HEK293 (cell line): ENCODE data around the gene SAMD4A.

Source experiments
- CTCF ChIA-PET: fragments of 350-600 bp; formaldehyde crosslinking; extraction: SDS; loops from one replicate; lab custom pipeline; 2021; ENCODE audit warnings: antibody characterized with exemption; lab: Yijun Ruan, JAX
- POLR2A ChIA-PET: fragments of 300-600 bp; formaldehyde crosslinking; extraction: SDS; loops from one replicate; lab custom pipeline; 2020; ENCODE audit warnings: antibody characterized with exemption, inconsistent platforms; lab: Yijun Ruan, JAX
- H3K27ac ChIP-seq: fragments of 200-500 bp; sonication (Bioruptor generic); 2 replicates; pipeline ENCODE4 v1.5.1; 2014; ENCODE audit warnings: low read depth, low read length, control low read depth, inconsistent platforms; ENCODE audit errors: extremely low read depth
- H3K36me3 ChIP-seq, 2 experiments: fragments of 200-500 bp in 1 of 2; sonication (Bioruptor generic) in 1 of 2; 1 replicate in 1 of 2; 2 replicates in 1 of 2; pipeline ENCODE4 v1.5.1; 2014 to 2017; ENCODE audit warnings: inconsistent platforms in 2 of 2, low read length in 2 of 2; ENCODE audit not compliant: control insufficient read depth in 2 of 2, insufficient read depth in 1 of 2
- H3K4me1 ChIP-seq: fragments of 200-500 bp; sonication (Bioruptor generic); 2 replicates; pipeline ENCODE4 v1.5.1; 2014; ENCODE audit warnings: mild to moderate bottlenecking, low read length, inconsistent platforms; ENCODE audit not compliant: control insufficient read depth, insufficient read depth
- H3K4me3 ChIP-seq: 2 replicates; pipeline ENCODE4 v1.5.1; 2011; ENCODE audit warnings: low read depth, mild to moderate bottlenecking, control low read depth, low read length, moderate library complexity
- H3K9me3 ChIP-seq: fragments of 200-500 bp; sonication (Bioruptor generic); 2 replicates; pipeline ENCODE4 v1.5.1; 2014; ENCODE audit warnings: low read depth, low read length, inconsistent platforms; ENCODE audit not compliant: control insufficient read depth, insufficient read depth
- SP2 ChIP-seq: fragments of 450-650 bp; formaldehyde crosslinking; IDR thresholded peaks from 2 replicates; pipeline ENCODE4 v1.5.1; 2016; ENCODE audit warnings: missing biosample characterization, missing genetic modification characterization
- ZEB2 ChIP-seq: fragments of 450-650 bp; formaldehyde crosslinking; IDR thresholded peaks from 2 replicates; pipeline ENCODE4 v1.5.1; 2016; ENCODE audit warnings: missing biosample characterization, missing genetic modification characterization
- ZNF169 ChIP-seq: fragments of 450-650 bp; formaldehyde crosslinking; IDR thresholded peaks from 2 replicates; pipeline ENCODE4 v1.5.1; 2016; ENCODE audit warnings: missing biosample characterization, missing genetic modification characterization
- ZNF202 ChIP-seq: fragments of 450-650 bp; formaldehyde crosslinking; IDR thresholded peaks from 2 replicates; pipeline ENCODE4 v1.5.1; 2016; ENCODE audit warnings: missing biosample characterization, missing genetic modification characterization, borderline replicate concordance
- ZNF391 ChIP-seq: fragments of 450-650 bp; formaldehyde crosslinking; IDR thresholded peaks from 2 replicates; pipeline ENCODE4 v1.5.1; 2016; ENCODE audit warnings: low read depth, missing biosample characterization, missing genetic modification characterization, borderline replicate concordance
- ZNF488 ChIP-seq: fragments of 450-650 bp; formaldehyde crosslinking; IDR thresholded peaks from 2 replicates; pipeline ENCODE4 v1.5.1; 2016; ENCODE audit warnings: missing biosample characterization, missing genetic modification characterization
- ZNF518A ChIP-seq: fragments of 450-650 bp; formaldehyde crosslinking; conservative IDR thresholded peaks from 2 replicates; pipeline ENCODE4 v1.5.1; 2016; ENCODE audit warnings: low read depth, missing biosample characterization, missing genetic modification characterization
- ZNF529 ChIP-seq: fragments of 450-650 bp; formaldehyde crosslinking; IDR thresholded peaks from 2 replicates; pipeline ENCODE4 v1.5.1; 2017; ENCODE audit warnings: missing genetic modification characterization, missing biosample characterization; ENCODE audit not compliant: insufficient replicate concordance
- ZNF626 ChIP-seq: fragments of 450-650 bp; sonication (Bioruptor Pico); formaldehyde crosslinking; IDR thresholded peaks from 2 replicates; pipeline ENCODE4 v1.5.1; 2018; ENCODE audit warnings: missing biosample characterization, missing genetic modification characterization, inconsistent platforms
- ZNF701 ChIP-seq: fragments of 450-650 bp; formaldehyde crosslinking; IDR thresholded peaks from 2 replicates; pipeline ENCODE4 v1.5.1; 2016; ENCODE audit warnings: missing biosample characterization, missing genetic modification characterization
- ZNF792 ChIP-seq: fragments of 450-650 bp; formaldehyde crosslinking; IDR thresholded peaks from 2 replicates; pipeline ENCODE4 v1.5.1; 2016; ENCODE audit warnings: missing biosample characterization, missing genetic modification characterization
- TF ChIP-seq, protein P1 (sequence below): fragments of 450-650 bp; formaldehyde crosslinking; IDR thresholded peaks from 2 replicates; pipeline ENCODE4 v1.5.1; 2017; ENCODE audit warnings: missing biosample characterization, missing genetic modification characterization
- TF ChIP-seq, protein P2 (sequence below): fragments of 450-650 bp; formaldehyde crosslinking; IDR thresholded peaks from 2 replicates; pipeline ENCODE4 v1.5.1; 2016; ENCODE audit warnings: missing biosample characterization, missing genetic modification characterization
- TF ChIP-seq, protein P3 (sequence below): fragments of 450-650 bp; IDR thresholded peaks from 2 replicates; pipeline ENCODE4 v1.5.1; 2018; ENCODE audit warnings: missing biosample characterization, missing genetic modification characterization
- TF ChIP-seq, protein P4 (sequence below): fragments of 450-650 bp; formaldehyde crosslinking; IDR thresholded peaks from 2 replicates; pipeline ENCODE4 v1.5.1; 2016; ENCODE audit warnings: missing biosample characterization, missing genetic modification characterization
- TF ChIP-seq, protein P5 (sequence below): fragments of 450-650 bp; formaldehyde crosslinking; IDR thresholded peaks from 2 replicates; pipeline ENCODE4 v1.5.1; 2016; ENCODE audit warnings: missing biosample characterization, missing genetic modification characterization, low read depth

SAMD4A gene

GRCh38 chr14:54724123-54724522 lies 157.2 kb downstream of the SAMD4A start (continued):
- TF ChIP-seq ZNF518A (tag by site-specific recombination) (no peak), ZNF792 (tag by site-specific recombination) (no peak), ZNF701 (tag by site-specific recombination) (no peak), ZEB2 (tag by site-specific recombination) (no peak), ZNF202 (tag by site-specific recombination) (no peak)
- TF ChIP-seq, protein P1, sequence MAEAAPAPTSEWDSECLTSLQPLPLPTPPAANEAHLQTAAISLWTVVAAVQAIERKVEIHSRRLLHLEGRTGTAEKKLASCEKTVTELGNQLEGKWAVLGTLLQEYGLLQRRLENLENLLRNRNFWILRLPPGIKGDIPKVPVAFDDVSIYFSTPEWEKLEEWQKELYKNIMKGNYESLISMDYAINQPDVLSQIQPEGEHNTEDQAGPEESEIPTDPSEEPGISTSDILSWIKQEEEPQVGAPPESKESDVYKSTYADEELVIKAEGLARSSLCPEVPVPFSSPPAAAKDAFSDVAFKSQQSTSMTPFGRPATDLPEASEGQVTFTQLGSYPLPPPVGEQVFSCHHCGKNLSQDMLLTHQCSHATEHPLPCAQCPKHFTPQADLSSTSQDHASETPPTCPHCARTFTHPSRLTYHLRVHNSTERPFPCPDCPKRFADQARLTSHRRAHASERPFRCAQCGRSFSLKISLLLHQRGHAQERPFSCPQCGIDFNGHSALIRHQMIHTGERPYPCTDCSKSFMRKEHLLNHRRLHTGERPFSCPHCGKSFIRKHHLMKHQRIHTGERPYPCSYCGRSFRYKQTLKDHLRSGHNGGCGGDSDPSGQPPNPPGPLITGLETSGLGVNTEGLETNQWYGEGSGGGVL = no peak
- TF ChIP-seq, all 188 proteins: peak for 0

- Histone ChIP-seq H3K4me1 (no peaks in the 10 kb centered on the region; the same call in 1 of the 2 replicates), H3K27ac (no peak overlapping the region), H3K4me3 (no peak overlapping the region), H3K36me3 (no peaks in the 10 kb centered on the region), H3K9me3 (no peaks in the 10 kb centered on the region)
- ChIA-PET CTCF (interaction anchor here (0.6 to 4.2 kb wide), 8 partner anchors 34 to 896 kb away, joined by 3 to 22 read pairs (median 4); no protein-coding TSS in a partner anchor), POLR2A (no interaction called here)
- TF ChIP-seq, protein P2, sequence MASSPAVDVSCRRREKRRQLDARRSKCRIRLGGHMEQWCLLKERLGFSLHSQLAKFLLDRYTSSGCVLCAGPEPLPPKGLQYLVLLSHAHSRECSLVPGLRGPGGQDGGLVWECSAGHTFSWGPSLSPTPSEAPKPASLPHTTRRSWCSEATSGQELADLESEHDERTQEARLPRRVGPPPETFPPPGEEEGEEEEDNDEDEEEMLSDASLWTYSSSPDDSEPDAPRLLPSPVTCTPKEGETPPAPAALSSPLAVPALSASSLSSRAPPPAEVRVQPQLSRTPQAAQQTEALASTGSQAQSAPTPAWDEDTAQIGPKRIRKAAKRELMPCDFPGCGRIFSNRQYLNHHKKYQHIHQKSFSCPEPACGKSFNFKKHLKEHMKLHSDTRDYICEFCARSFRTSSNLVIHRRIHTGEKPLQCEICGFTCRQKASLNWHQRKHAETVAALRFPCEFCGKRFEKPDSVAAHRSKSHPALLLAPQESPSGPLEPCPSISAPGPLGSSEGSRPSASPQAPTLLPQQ (tag by site-specific recombination) = no peak
- no peak for TF ChIP-seq ZNF488
- TF ChIP-seq ZNF529 (tag by site-specific recombination) = no peak
- TF ChIP-seq, protein P3, sequence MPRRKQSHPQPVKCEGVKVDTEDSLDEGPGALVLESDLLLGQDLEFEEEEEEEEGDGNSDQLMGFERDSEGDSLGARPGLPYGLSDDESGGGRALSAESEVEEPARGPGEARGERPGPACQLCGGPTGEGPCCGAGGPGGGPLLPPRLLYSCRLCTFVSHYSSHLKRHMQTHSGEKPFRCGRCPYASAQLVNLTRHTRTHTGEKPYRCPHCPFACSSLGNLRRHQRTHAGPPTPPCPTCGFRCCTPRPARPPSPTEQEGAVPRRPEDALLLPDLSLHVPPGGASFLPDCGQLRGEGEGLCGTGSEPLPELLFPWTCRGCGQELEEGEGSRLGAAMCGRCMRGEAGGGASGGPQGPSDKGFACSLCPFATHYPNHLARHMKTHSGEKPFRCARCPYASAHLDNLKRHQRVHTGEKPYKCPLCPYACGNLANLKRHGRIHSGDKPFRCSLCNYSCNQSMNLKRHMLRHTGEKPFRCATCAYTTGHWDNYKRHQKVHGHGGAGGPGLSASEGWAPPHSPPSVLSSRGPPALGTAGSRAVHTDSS (tag by site-specific recombination) = no peak
Observed at GRCh38 chr14:54724676-54725325, 157.9 kb downstream of the SAMD4A start.

DNA sequence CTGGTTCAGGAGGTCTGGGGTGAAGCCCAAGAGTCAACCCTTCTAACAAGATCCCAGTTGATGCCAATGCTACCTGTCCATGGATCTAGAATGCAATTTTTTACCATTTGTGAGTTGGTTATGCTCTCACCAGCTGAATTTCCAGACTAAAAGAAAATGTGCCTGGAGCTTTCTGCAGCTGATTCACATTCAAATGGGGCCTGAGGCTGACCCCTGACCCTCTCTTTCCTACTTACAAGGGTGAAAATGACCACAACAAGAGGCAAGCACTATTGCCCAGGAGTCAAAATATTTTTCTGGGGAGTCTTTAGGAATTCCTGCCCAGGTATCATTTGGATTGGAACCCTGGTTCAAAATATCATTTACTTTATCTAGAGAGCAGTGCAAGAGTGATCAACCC lies 159.1 kb downstream of the SAMD4A start:
- Histone ChIP-seq H3K9me3 (no peaks in the 10 kb centered on the region), H3K36me3 (no peaks in the 10 kb centered on the region), H3K4me3 (no peak overlapping the region), H3K4me1 (no peaks in the 10 kb centered on the region; the same call in 1 of the 2 replicates), H3K27ac (no peak overlapping the region)
- ChIA-PET POLR2A (no interaction called here), CTCF (interaction anchor here (1.2 kb wide), 1 partner anchor 32 kb away, joined by 3 read pairs; no protein-coding TSS in a partner anchor)
- TF ChIP-seq ZNF626 (tag by site-specific recombination) (no peak), ZNF529 (tag by site-specific recombination) (no peak), ZNF169 (tag by site-specific recombination) (no peak), ZNF391 (no peak), SP2 (tag by site-specific recombination) (no peak)
- TF ChIP-seq, protein P4, sequence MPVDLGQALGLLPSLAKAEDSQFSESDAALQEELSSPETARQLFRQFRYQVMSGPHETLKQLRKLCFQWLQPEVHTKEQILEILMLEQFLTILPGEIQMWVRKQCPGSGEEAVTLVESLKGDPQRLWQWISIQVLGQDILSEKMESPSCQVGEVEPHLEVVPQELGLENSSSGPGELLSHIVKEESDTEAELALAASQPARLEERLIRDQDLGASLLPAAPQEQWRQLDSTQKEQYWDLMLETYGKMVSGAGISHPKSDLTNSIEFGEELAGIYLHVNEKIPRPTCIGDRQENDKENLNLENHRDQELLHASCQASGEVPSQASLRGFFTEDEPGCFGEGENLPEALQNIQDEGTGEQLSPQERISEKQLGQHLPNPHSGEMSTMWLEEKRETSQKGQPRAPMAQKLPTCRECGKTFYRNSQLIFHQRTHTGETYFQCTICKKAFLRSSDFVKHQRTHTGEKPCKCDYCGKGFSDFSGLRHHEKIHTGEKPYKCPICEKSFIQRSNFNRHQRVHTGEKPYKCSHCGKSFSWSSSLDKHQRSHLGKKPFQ (tag by site-specific recombination) = no peak
- TF ChIP-seq, protein P5, sequence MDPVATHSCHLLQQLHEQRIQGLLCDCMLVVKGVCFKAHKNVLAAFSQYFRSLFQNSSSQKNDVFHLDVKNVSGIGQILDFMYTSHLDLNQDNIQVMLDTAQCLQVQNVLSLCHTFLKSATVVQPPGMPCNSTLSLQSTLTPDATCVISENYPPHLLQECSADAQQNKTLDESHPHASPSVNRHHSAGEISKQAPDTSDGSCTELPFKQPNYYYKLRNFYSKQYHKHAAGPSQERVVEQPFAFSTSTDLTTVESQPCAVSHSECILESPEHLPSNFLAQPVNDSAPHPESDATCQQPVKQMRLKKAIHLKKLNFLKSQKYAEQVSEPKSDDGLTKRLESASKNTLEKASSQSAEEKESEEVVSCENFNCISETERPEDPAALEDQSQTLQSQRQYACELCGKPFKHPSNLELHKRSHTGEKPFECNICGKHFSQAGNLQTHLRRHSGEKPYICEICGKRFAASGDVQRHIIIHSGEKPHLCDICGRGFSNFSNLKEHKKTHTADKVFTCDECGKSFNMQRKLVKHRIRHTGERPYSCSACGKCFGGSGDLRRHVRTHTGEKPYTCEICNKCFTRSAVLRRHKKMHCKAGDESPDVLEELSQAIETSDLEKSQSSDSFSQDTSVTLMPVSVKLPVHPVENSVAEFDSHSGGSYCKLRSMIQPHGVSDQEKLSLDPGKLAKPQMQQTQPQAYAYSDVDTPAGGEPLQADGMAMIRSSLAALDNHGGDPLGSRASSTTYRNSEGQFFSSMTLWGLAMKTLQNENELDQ = no peak
